MM.1S (cell line): ENCODE results near the gene BMPER.

ENCODE experiments used
- DNase-seq: peaks from one replicate; pipeline ENCODE4 v3.0.0-alpha.2; 2015
- H2AFZ ChIP-seq: fragments of 300-600 bp; sonication (generic); 2 replicates; pipeline ENCODE4 v1.6.0; 2016; ENCODE audit warnings: antibody characterized with exemption, low read length
- H3F3A ChIP-seq: fragments of 300-600 bp; sonication (generic); 2 replicates; pipeline ENCODE4 v1.6.1; 2016; ENCODE audit warnings: mild to moderate bottlenecking, antibody characterized with exemption, low read length, moderate library complexity, mixed read lengths; ENCODE audit not compliant: insufficient read depth
- H3K27ac ChIP-seq: fragments of 300-600 bp; sonication (generic); 2 replicates; pipeline ENCODE4 v1.5.1; 2016; ENCODE audit warnings: mild to moderate bottlenecking, low read length
- H3K27me3 ChIP-seq: fragments of 300-600 bp; sonication (generic); replicated peaks from 2 replicates; pipeline ENCODE4 v1.6.0; 2016; ENCODE audit warnings: low read length; ENCODE audit not compliant: insufficient read depth
- H3K36me3 ChIP-seq: fragments of 300-600 bp; sonication (generic); replicated peaks from 2 replicates; pipeline ENCODE4 v1.6.1; 2016; ENCODE audit warnings: mild to moderate bottlenecking, low read length, mixed read lengths; ENCODE audit not compliant: insufficient read depth
- H3K4me1 ChIP-seq: fragments of 300-600 bp; sonication (generic); 2 replicates; pipeline ENCODE4 v1.6.1; 2016; ENCODE audit warnings: low read length, mixed read lengths
- H3K4me2 ChIP-seq: fragments of 300-600 bp; sonication (generic); 2 replicates; pipeline ENCODE4 v1.6.0; 2016; ENCODE audit warnings: low read depth, low read length
- H3K4me3 ChIP-seq: fragments of 300-600 bp; sonication (generic); 2 replicates; pipeline ENCODE4 v1.5.1; 2016; ENCODE audit warnings: low read length, mixed read lengths
- H3K79me2 ChIP-seq: fragments of 300-600 bp; sonication (generic); 2 replicates; pipeline ENCODE4 v1.6.1; 2016; ENCODE audit warnings: mixed run types, low read length, mixed read lengths
- H3K9ac ChIP-seq: fragments of 300-600 bp; sonication (generic); 2 replicates; pipeline ENCODE4 v1.6.1; 2016; ENCODE audit warnings: low read length, mixed read lengths
- H3K9me2 ChIP-seq: fragments of 300-600 bp; sonication (generic); replicated peaks from 2 replicates; pipeline ENCODE4 v1.6.1; 2016; ENCODE audit warnings: mild to moderate bottlenecking, low read length, mixed read lengths; ENCODE audit not compliant: insufficient read depth
- H3K9me3 ChIP-seq: fragments of 300-600 bp; sonication (generic); replicated peaks from 2 replicates; pipeline ENCODE4 v1.6.1; 2016; ENCODE audit warnings: mild to moderate bottlenecking, low read length, mixed read lengths; ENCODE audit not compliant: insufficient read depth
- H4K20me1 ChIP-seq: fragments of 300-600 bp; sonication (generic); 2 replicates; pipeline ENCODE4 v1.6.1; 2016; ENCODE audit warnings: mild to moderate bottlenecking, low read length, moderate library complexity, mixed read lengths; ENCODE audit not compliant: insufficient read depth
- EZH2 ChIP-seq: fragments of 300-600 bp; sonication (generic); optimal IDR thresholded peaks from 2 replicates; pipeline ENCODE3; 2017; ENCODE audit warnings: low read depth, mild to moderate bottlenecking, antibody characterized with exemption, low read length, mixed read lengths
- EZH2phosphoT487 ChIP-seq: fragments of 300-600 bp; sonication (generic); IDR thresholded peaks from 2 replicates; pipeline ENCODE4 v1.6.1; 2018; ENCODE audit warnings: antibody characterized with exemption, low read length
- TF ChIP-seq, protein P1 (sequence below): fragments of 300-600 bp; sonication (generic); IDR thresholded peaks from 2 replicates; pipeline ENCODE4 v1.5.1; 2016; ENCODE audit warnings: antibody characterized with exemption, low read length, mixed read lengths

Gene BMPER

DNA sequence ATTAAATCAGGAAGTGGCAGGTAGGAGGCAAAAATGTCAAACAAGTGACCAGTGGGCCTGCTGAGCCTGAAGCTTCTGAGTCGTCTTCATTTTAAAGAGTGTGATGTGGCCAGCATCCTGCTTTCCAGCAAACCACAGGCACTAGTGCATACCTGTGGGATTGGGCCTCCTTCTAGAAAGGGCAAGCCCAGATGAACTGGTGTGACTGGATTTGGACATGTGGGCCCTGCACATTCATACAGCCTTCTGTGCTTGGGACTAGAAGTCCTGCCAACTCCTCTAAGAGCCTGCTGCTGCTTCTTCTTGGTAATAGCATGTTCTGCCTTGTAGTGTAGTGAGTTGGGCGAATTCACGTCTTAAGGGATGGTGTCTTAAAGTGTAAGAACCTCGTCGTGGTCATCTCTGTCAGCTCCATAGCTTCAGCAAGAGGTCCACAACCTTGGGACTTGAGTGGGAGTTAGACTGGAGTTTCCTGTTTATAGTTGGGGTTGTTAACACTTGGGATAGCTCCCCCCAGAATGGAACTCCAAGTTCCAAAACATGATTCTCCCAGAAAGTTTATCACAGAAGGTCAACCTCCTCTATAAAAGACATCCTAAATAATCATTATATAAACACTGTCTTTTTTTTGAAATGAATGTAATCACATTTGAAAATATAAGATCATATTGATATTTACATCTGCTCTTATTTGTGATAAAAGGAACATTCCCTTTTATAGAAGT, 11.2 kb downstream of the BMPER start:
- TF ChIP-seq EZH2phosphoT487 (no peak), EZH2 (no peak)
- TF ChIP-seq, protein P1, sequence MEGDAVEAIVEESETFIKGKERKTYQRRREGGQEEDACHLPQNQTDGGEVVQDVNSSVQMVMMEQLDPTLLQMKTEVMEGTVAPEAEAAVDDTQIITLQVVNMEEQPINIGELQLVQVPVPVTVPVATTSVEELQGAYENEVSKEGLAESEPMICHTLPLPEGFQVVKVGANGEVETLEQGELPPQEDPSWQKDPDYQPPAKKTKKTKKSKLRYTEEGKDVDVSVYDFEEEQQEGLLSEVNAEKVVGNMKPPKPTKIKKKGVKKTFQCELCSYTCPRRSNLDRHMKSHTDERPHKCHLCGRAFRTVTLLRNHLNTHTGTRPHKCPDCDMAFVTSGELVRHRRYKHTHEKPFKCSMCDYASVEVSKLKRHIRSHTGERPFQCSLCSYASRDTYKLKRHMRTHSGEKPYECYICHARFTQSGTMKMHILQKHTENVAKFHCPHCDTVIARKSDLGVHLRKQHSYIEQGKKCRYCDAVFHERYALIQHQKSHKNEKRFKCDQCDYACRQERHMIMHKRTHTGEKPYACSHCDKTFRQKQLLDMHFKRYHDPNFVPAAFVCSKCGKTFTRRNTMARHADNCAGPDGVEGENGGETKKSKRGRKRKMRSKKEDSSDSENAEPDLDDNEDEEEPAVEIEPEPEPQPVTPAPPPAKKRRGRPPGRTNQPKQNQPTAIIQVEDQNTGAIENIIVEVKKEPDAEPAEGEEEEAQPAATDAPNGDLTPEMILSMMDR: no peak
- no peak overlapping the region for H3K4me3 ChIP-seq
- H3K9me2 ChIP-seq: no peaks in the 10 kb centered on the region
- H3K9me3 ChIP-seq: no peaks in the 10 kb centered on the region
- no peaks in the 10 kb centered on the region for H3K36me3 ChIP-seq
- H3K27ac ChIP-seq: no peak overlapping the region
- no peak overlapping the region for H3K4me2 ChIP-seq
- DNase-seq: no peak
- H3K4me1 ChIP-seq: no peaks in the 10 kb centered on the region
- no peak overlapping the region for H3K9ac ChIP-seq
- no peaks in the 10 kb centered on the region for H3F3A ChIP-seq
- no peak overlapping the region for H2AFZ ChIP-seq
- H4K20me1 ChIP-seq: no peaks in the 10 kb centered on the region
- H3K79me2 ChIP-seq: no peaks in the 10 kb centered on the region
- H3K27me3 ChIP-seq: no peaks in the 10 kb centered on the region

DNA sequence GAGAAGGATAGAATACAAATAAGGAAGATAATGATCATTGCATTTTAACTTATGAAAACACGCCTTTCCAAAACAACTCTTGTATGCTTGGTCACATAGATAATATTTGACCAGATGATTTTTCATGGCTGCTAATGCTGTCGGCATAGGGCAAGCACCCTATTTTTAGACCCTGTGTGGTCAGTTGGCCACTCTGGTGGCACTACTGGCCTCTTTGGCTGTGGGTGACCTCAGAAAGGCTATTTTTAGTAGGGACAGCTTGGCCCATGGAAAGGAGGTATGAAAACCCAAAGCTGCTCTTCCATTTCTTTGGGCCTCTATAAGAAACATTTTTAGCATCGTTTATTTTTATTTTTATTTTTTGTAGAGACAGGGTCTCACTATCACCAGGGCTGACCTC, 12.3 kb downstream of the BMPER start:
- Histone ChIP-seq H3K9ac (no peak overlapping the region), H3K9me3 (no peaks in the 10 kb centered on the region), H3K36me3 (no peaks in the 10 kb centered on the region), H3K4me2 (no peak overlapping the region), H4K20me1 (no peaks in the 10 kb centered on the region), H3K9me2 (no peaks in the 10 kb centered on the region), H3K4me3 (no peak overlapping the region), H3K27ac (no peak overlapping the region), H3K79me2 (no peaks in the 10 kb centered on the region), H3F3A (no peaks in the 10 kb centered on the region), H2AFZ (no peak overlapping the region), H3K27me3 (no peaks in the 10 kb centered on the region), H3K4me1 (no peaks in the 10 kb centered on the region)
- DNase-seq: no peak
- TF ChIP-seq, protein P1: no peak
- TF ChIP-seq EZH2 (no peak), EZH2phosphoT487 (no peak)

DNA sequence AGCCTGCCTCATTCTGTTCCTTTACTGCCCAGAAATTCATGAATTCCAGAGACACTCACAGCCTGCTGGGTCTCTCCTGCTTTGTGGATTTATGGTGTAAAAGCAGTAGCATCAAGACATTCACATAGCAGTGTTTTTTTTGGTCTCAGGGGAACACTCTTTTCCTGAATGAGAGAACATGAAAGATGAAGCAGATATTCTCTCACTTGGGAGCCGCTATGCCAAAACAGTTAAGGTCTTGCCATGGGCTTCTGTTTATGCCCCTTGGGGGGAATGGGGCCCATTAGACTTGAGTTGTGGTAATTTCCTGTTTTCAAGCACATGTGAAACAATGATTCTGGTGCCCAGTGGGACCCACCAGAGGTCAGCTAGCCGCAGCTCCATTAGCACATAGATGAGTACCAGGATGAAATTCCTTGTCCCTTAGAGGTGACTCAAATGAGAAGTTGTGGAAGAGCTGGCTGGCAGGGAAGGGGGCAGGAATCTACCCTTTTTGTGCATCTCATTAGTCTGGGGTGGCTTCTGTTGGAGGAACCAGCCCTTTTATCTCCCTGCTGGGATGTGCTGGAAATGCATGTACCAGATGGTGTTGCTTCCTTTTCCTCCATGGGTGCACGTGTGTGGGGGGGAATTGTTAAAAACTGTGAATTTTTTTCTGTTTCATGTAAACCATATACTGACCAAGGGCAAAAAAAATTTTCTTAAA, 13.3 kb downstream of the BMPER start:
- no peaks in the 10 kb centered on the region for H3K9me2 ChIP-seq
- no peak overlapping the region for H3K27ac ChIP-seq
- no peak overlapping the region for H3K4me3 ChIP-seq
- no peaks in the 10 kb centered on the region for H3F3A ChIP-seq
- no peaks in the 10 kb centered on the region for H3K4me1 ChIP-seq
- no peak for TF ChIP-seq EZH2
- TF ChIP-seq, protein P1: no peak
- no peak for TF ChIP-seq EZH2phosphoT487
- H4K20me1 ChIP-seq: no peaks in the 10 kb centered on the region
- DNase-seq: no peak
- H3K27me3 ChIP-seq: no peaks in the 10 kb centered on the region
- H3K9me3 ChIP-seq: no peaks in the 10 kb centered on the region
- no peaks in the 10 kb centered on the region for H3K36me3 ChIP-seq
- no peaks in the 10 kb centered on the region for H3K79me2 ChIP-seq
- H3K9ac ChIP-seq: no peak overlapping the region
- no peak overlapping the region for H3K4me2 ChIP-seq
- no peak overlapping the region for H2AFZ ChIP-seq
